Measurements from ENCODE around the gene DAP. TPM values are rescaled to one million over a fixed set of nuclear protein-coding genes. Genes with fewer than 3 reads are reported as not detected.

DAP gene
- total and polyA plus RNA-seq, 10 of the 15 experiments (the other 5 are each of a cell fraction or from before 2014, with no cell fraction given): 12.9 to 130 (median 49.9) TPM

DNA sequence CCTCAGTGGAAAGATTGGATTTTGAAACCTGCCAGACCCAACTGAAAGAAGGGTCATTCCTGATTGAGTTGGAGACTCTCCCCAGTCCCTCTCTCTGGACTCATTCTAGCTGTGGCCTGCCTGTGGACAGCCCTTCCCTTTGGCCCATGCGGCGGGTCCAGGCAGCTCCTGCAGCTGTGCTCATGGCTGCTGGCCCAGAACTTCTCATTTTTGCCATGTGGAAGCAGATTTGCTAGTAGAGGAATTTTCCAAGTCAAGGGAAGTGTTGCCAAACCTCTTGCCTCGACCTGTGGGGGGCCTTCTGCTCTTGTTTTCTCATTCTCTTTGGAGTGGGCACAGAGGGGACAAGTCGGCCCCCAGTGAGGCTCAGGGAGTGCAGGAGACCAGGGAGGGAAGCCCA lies 108.0 kb downstream of the DAP start (continued):
- TF ChIP-seq TCF3 (IDR thresholded peaks at IDR 0.05; ENCODE audit: borderline replicate concordance, insufficient read depth, low read depth, low read length) (no peak), BMI1 (IDR thresholded peaks at IDR 0.05; ENCODE audit: borderline replicate concordance) (no peak)

DNA sequence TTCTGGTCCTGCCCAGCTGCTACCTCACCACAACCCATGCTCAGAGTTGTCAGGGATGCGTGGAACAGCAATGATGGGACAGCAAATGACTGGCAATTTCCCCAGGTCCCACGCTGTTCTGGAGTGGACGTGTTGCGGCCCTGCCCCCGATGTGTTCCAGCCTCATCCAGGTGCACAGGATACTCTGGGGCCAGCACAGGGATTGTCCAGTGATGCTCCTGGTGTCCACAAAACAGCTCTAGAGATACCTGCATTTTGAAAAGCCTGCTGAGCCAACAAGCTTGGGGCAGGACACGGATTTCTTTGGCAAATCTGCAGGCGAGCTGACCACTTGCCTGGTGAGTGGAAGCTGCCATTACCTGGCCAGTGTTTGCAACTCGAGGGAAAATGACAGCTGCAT lies 108.4 kb downstream of the DAP start:
- Histone ChIP-seq H3K79me2 (ENCODE audit: control insufficient read depth, insufficient read depth, low read length) (peaks cover 5% of the 10 kb centered on the region), H3K4me2 (ENCODE audit: control insufficient read depth, insufficient read depth) (no peak overlapping the region), H4K20me1 (ENCODE audit: control insufficient read depth, insufficient read depth) (no peaks in the 10 kb centered on the region), H3K27ac (ENCODE audit: control insufficient read depth, insufficient read depth) (no peak overlapping the region), H3K9ac (ENCODE audit: control insufficient read depth, insufficient read depth, low read length) (no peak overlapping the region), H3K9me3 (replicated peaks; ENCODE audit: control insufficient read depth, insufficient read depth, low read length) (no peaks in the 10 kb centered on the region), H3K36me3 (ENCODE audit: control insufficient read depth in 2 of 2, insufficient read depth in 2 of 2, low read length in 1 of 2) (peaks cover 30 to 38% of the 10 kb centered on the region in 2 experiments), H2AFZ (ENCODE audit: control insufficient read depth, low read depth, low read length) (no peak overlapping the region), H3K4me1 (ENCODE audit: control insufficient read depth, insufficient read depth, low read length) (no peaks in the 10 kb centered on the region; the same call in 1 of the 2 replicates), H3K27me3 (replicated peaks in 1 of 2; ENCODE audit: control insufficient read depth in 2 of 2, insufficient read depth in 2 of 2, low read length in 1 of 2) (no peaks in the 10 kb centered on the region), H3K4me3 (no peak overlapping the region)
- CTCF ChIA-PET: interaction anchor here (0.6 to 1.9 kb wide), 3 partner anchors 9 to 37 kb away, joined by 3 to 4 read pairs (median 4); no protein-coding TSS in a partner anchor
- in situ Hi-C loops (cut with MboI) (no loop called here), intact Hi-C loops (cut with micrococcal nuclease; ENCODE audit: unreplicated experiment) (no loop called here)
- BruUV-seq (replicated peaks): no TSS peak
- SMC1A ChIA-PET (ENCODE audit: uncharacterized antibody, unreplicated experiment): interaction anchor here (1.2 kb wide), 1 partner anchor 15 kb away, joined by 3 read pairs; no protein-coding TSS in a partner anchor
- DNase-seq (ENCODE audit: low read depth, low spot score) (no peak), ATAC-seq (no peak), FAIRE-seq (no peak)
- POLR2A ChIA-PET: no interaction called here
- WGBS (ENCODE audit: insufficient coverage, insufficient replicate concordance, low lambda C conversion rate, missing lambda C conversion rate): 98% methylated on average over 8 of the region's 8 CpGs
- RAD21 ChIA-PET (ENCODE audit: unreplicated experiment): interaction anchor here (0.6 kb wide), 1 partner anchor 42 kb away, joined by 3 read pairs; no protein-coding TSS in a partner anchor
- TF ChIP-seq POU2F2 (IDR thresholded peaks at IDR 0.05; ENCODE audit: borderline replicate concordance, low read depth, low read length): no peak
- no peak for TF ChIP-seq DPF2 (IDR thresholded peaks at IDR 0.05)
- TF ChIP-seq SMAD1 (IDR thresholded peaks at IDR 0.05; ENCODE audit: low read depth, partially characterized antibody): no peak
- TF ChIP-seq FOXK2 (IDR thresholded peaks at IDR 0.05): no peak
- 0 out of 2 replicates have a peak, but pooled peaks have one; percentile 12 for TF ChIP-seq POLR2A (IDR thresholded peaks at IDR 0.05; ENCODE audit: low read depth, low read length)
- no peak for TF ChIP-seq ATF7 (IDR thresholded peaks at IDR 0.05; ENCODE audit: low read depth)

All from GM12878 (cell line).